Psoas muscle (tissue), 8 donors: ENCODE data around the gene ANKRD11. TPM values are rescaled to one million over a fixed set of nuclear protein-coding genes. Genes with fewer than 3 reads are reported as not detected.

Experiments used
- ATAC-seq, 4 donors: fragments of 200-7000 bp; cut with Tn5 transposase; one replicate each; pipeline ENCODE4 v1.9.1; 2020; ENCODE audit warnings: moderate library complexity in 3 of 4, mild to moderate bottlenecking in 2 of 4
- DNase-seq, 2 donors: peaks; one replicate each; pipeline ENCODE4 v3.0.0-alpha.2; 2020
- H3K27ac ChIP-seq: fragments of 200-600 bp; one replicate; pipeline ENCODE4 v1.8.0; 2022
- H3K27me3 ChIP-seq, 3 donors: fragments of 200-600 bp in 1 of 3; one replicate each; pipeline versions ENCODE4 v1.6.1 to v1.8.0; 2013 to 2022; ENCODE audit warnings: low read length in 2 of 3, mild to moderate bottlenecking in 2 of 3, moderate library complexity in 1 of 3; ENCODE audit not compliant: insufficient read depth in 3 of 3
- H3K36me3 ChIP-seq, 2 donors: fragments of 200-600 bp in 1 of 2; one replicate each; pipeline versions ENCODE4 v1.6.1 to v1.8.0; 2013 to 2022; ENCODE audit warnings: low read depth in 1 of 2, mild to moderate bottlenecking in 1 of 2, moderate library complexity in 1 of 2; ENCODE audit not compliant: insufficient read depth in 1 of 2
- H3K4me1 ChIP-seq: fragments of 200-600 bp; one replicate; pipeline ENCODE4 v1.8.0; 2022
- H3K4me3 ChIP-seq: fragments of 200-600 bp; one replicate; pipeline ENCODE4 v1.8.0; 2022; ENCODE audit warnings: mild to moderate bottlenecking
- H3K9me3 ChIP-seq: fragments of 200-600 bp; one replicate; pipeline ENCODE4 v1.8.0; 2022
- WGBS, 3 donors: extraction: QIAGEN DNeasy Blood & Tissue Kit; methylation state at CpG; one replicate each; pipeline versions ENCODE4 v1.1.6 to v1.1.7; 2013; 5-methylcytosine and 5-hydroxymethylcytosine counted together
- intact Hi-C, 2 donors: fragments of 100-400 bp; cut with DNase I; formaldehyde crosslinking; loops; one replicate each; pipeline versions ENCODE4 v1.11.0 to v1.14.2; 2022
- polyA plus RNA-seq, 3 donors: library from polyadenylated mRNA; stranded (reverse); fragments of 200-250 nt; gene quantifications; one replicate each; pipeline ENCODE4 v1.2.3, GENCODE V29; 2013
- total RNA-seq, 4 donors: library from RNA; stranded (reverse); fragmentation: NEBNext Ultra II Directional in 2 of 4; extraction: Animal tissue kit (Norgen Biotek cat#: 25700) in 2 of 4; gene quantifications; one replicate each; pipeline versions ENCODE4 v1.2.1 to v1.2.4, GENCODE V29; 2021 to 2023
- TF ChIP-seq, protein P1 (sequence below): fragments of 200-600 bp; IDR thresholded peaks from one replicate; pipeline ENCODE4 v1.8.0; 2022; ENCODE audit warnings: antibody characterized with exemption
- donor health status: healthy with polysubstance abuse.
- donor health status: DM: no; HTN: no; CAD: no; lungs with moderate emphysema.
- donor health status: Bipolar disorder and iron deficiency.
- donor health status: healthy.
- donor health status: DM: yes; HTN: yes; CAD: no.
- donor health status: DM: no; HTN: no; CAD: no.
- donor health status: DM: no; HTN: no; CAD: no.
- donor health status: DM: yes; HTN: yes; CAD: no.

ANKRD11 gene
- total and polyA plus RNA-seq, 7 donors: 22.3 to 72.8 (median 57.2) TPM

DNA sequence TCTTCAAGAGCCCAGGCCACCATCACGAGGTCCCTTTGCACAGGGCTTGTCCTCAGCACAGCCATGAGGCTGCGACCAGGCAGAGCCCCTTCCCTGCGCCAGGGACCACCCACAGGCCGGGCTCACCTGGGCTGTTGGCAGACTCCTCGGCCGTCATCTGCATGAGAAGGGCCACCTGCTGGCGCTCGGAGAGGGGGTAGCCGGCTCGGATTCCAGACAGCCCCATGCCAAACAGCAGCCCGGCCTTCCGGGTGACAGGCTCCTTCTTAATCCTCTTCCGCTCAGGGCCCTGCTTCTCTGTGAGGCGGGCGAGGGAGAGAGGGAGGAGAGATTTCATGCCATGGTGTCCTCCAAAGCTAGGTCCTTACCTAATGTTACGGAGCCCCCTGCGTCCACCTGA lies 199.5 kb downstream of the ANKRD11 start:
- intact Hi-C loops: no loop called here
- WGBS, 3 donors: 64 to 69% (median 67%) methylated on average over 15 to 17 of the region's 17 CpGs
- TF ChIP-seq, protein P1, sequence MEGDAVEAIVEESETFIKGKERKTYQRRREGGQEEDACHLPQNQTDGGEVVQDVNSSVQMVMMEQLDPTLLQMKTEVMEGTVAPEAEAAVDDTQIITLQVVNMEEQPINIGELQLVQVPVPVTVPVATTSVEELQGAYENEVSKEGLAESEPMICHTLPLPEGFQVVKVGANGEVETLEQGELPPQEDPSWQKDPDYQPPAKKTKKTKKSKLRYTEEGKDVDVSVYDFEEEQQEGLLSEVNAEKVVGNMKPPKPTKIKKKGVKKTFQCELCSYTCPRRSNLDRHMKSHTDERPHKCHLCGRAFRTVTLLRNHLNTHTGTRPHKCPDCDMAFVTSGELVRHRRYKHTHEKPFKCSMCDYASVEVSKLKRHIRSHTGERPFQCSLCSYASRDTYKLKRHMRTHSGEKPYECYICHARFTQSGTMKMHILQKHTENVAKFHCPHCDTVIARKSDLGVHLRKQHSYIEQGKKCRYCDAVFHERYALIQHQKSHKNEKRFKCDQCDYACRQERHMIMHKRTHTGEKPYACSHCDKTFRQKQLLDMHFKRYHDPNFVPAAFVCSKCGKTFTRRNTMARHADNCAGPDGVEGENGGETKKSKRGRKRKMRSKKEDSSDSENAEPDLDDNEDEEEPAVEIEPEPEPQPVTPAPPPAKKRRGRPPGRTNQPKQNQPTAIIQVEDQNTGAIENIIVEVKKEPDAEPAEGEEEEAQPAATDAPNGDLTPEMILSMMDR: no peak

DNA sequence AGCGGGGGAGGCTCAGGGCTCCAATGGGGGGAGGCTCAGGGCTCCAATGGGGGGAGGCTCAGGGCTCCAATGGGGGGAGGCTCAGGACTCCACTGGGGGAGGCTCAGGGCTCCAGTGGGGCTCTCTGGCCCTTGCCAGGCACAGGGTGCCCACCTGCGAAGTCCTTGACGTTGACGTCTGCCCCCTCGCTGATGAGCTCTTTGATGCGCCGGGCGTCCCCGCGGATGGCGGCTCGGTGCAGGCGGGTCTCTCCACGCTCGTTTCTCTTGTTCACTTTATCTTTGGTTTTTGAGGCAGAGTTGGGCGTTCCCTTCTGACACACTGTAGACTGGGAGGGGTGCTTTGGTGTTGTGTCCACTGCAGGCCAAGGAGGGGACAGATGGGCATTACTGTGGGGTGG lies 199.9 kb downstream of the ANKRD11 start:
- Histone ChIP-seq H3K27me3 (no peaks in the 10 kb centered on the region), H3K4me1 (peaks cover 13% of the 10 kb centered on the region), H3K4me3 (no peak overlapping the region), H3K36me3 (peaks cover 3 to 40% of the 10 kb centered on the region in 2 donors), H3K9me3 (no peaks in the 10 kb centered on the region), H3K27ac (no peak overlapping the region)
- 90 to 94% (median 91%) methylated on average over 15 to 16 of the region's 16 CpGs for WGBS, 3 donors
- TF ChIP-seq, protein P1: no peak
- no peak for ATAC-seq
- DNase-seq: peak in 1 of 2 donors; percentile 30
- intact Hi-C loops: no loop called here

More for the DNA sequence above, 199.5 kb downstream of the ANKRD11 start:
- DNase-seq (peak in 1 of 2 donors; percentile 45), ATAC-seq (no peak)
- H3K9me3 ChIP-seq: no peaks in the 10 kb centered on the region
- H3K27ac ChIP-seq: no peak overlapping the region
- peaks cover 3 to 36% of the 10 kb centered on the region in 2 donors for H3K36me3 ChIP-seq
- H3K4me3 ChIP-seq: no peak overlapping the region
- H3K27me3 ChIP-seq: no peaks in the 10 kb centered on the region
- peaks cover 13% of the 10 kb centered on the region for H3K4me1 ChIP-seq

DNA sequence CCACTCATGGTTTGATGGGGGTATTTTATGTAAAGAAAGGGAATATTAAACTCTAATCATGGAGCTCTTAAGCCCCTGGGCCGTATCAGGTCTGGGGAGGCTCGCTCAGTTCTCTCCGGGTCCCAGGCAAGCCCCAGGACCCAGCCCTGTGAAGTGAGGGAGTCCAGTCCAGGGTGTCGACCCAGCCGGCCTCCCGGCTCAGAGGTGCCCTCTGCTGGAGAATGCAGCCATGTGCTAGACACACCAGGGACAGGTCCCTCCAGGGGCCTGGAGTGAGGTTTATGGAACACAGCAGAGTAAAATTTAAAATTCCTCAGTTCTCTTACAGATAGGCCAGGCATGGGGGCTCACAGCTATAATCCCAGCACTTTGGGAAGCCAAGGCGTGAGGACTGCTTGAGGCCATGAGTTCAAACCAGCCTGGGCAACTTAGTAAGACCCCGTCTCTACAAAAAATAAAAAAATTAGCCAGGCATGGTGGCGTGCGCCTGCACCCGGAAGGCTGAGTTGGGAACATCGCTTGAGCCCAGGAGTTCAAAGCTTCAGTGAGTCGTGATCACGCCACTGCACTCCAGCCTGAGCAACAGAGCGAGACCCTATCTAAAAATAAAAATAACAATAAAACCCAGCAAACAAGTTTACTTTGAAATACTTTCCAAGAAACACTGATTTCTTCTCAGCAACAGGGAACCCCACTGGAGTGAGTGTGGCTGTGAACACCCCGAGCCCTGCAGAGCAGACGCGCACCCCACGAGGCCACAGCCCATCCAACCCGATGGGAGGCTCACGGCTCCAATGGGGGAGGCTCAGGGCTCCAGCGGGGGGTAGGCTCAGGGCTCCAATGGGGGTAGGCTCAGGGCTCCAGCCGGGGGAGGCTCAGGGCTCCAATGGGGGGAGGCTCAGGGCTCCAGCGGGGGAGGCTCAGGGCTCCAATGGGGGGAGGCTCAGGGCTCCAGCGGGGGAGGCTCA lies 200.6 kb downstream of the ANKRD11 start:
- no peaks in the 10 kb centered on the region for H3K9me3 ChIP-seq
- WGBS, 3 donors: 75 to 79% (median 75%) methylated on average over 21 to 25 of the region's 25 CpGs
- intact Hi-C loops: no loop called here
- no peak overlapping the region for H3K4me3 ChIP-seq
- H3K27me3 ChIP-seq: no peaks in the 10 kb centered on the region
- H3K36me3 ChIP-seq: peaks cover 3 to 48% of the 10 kb centered on the region in 2 donors
- H3K4me1 ChIP-seq: peaks cover 6% of the 10 kb centered on the region
- ATAC-seq (peak; percentile 77 to 85 (median 82)), DNase-seq (peak; percentile 75 to 87)
- TF ChIP-seq, protein P1: peak; percentile 81
- H3K27ac ChIP-seq: no peak overlapping the region

DNA sequence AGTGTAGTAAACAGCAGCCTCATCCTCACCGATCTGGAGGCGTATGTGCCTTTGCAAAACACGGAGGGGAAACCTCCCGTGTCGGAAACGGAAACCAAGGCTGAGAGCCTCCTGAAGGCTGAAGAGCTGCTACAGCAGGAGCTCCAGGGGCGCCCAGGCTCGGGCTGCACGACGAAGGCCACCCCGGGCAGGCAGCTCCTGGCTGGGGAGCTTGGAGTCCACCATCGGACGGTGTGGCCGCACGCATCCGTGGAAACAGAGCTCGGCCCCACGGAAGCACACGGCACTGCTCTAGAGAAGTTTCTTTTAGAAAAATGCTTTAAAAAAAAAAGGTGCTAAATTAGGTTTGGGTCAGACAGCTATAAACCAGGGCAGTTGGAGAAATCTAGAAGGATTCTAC lies 201.4 kb downstream of the ANKRD11 start:
- TF ChIP-seq, protein P1: no peak
- Histone ChIP-seq H3K27ac (no peak overlapping the region), H3K4me1 (no peaks in the 10 kb centered on the region), H3K4me3 (no peak overlapping the region), H3K36me3 (peaks cover 3 to 55% of the 10 kb centered on the region in 2 donors), H3K27me3 (no peaks in the 10 kb centered on the region), H3K9me3 (no peaks in the 10 kb centered on the region)
- intact Hi-C loops: no loop called here
- DNase-seq (peak in 1 of 2 donors; percentile 53), ATAC-seq (no peak)
- 86 to 90% (median 89%) methylated on average over 19 of the region's 19 CpGs for WGBS, 3 donors
